GM19438 (cell line): ENCODE data around the gene SFRP5.

Source experiments
- ATAC-seq: cut with Tn5 transposase; IDR thresholded peaks from one replicate; pipeline ENCODE4 v1.9.1; 2021; ENCODE audit warnings: low read depth; ENCODE audit not compliant: unreplicated experiment

The SFRP5 gene

GRCh38 chr10:97788552-97789442 lies 17.0 kb upstream of the SFRP5 start:
- ATAC-seq, result no peak

GRCh38 chr10:97785731-97786130 lies 13.9 kb upstream of the SFRP5 start:
- ATAC-seq, result no peak

GRCh38 chr10:97785231-97785630 lies 13.4 kb upstream of the SFRP5 start:
- ATAC-seq, result no peak

GRCh38 chr10:97784200-97784810 lies 12.5 kb upstream of the SFRP5 start:
- no peak for ATAC-seq

- ATAC-seq, result no peak
These were observed 10.8 kb upstream of the SFRP5 start for GRCh38 chr10:97782455-97783228.

GRCh38 chr10:97781618-97782331 lies 10.0 kb upstream of the SFRP5 start:
- ATAC-seq, result no peak

GRCh38 chr10:97780841-97781617 lies 9.2 kb upstream of the SFRP5 start:
- no peak for ATAC-seq

GRCh38 chr10:97779975-97780374 lies 8.2 kb upstream of the SFRP5 start:
- no peak for ATAC-seq

- ATAC-seq, result no peak
These were observed 7.7 kb upstream of the SFRP5 start for GRCh38 chr10:97779492-97779891.

- no peak for ATAC-seq
These were observed 6.9 kb upstream of the SFRP5 start for GRCh38 chr10:97778452-97779302.

GRCh38 chr10:97777143-97777542 lies 5.3 kb upstream of the SFRP5 start:
- no peak for ATAC-seq

- ATAC-seq, result no peak
These were observed 3.1 kb upstream of the SFRP5 start for GRCh38 chr10:97774811-97775294.

- ATAC-seq, result no peak
These were observed 1.3 kb upstream of the SFRP5 start for GRCh38 chr10:97773096-97773495.

- ATAC-seq, result no peak
These were observed 526 bp downstream of the SFRP5 start for GRCh38 chr10:97771055-97771891.

GRCh38 chr10:97770255-97770654 lies 1.5 kb downstream of the SFRP5 start:
- ATAC-seq, result no peak

- no peak for ATAC-seq
These were observed 3.2 kb downstream of the SFRP5 start for GRCh38 chr10:97768322-97769315.
